Measurements from ENCODE around the gene TPH1. TPM values are rescaled to one million over a fixed set of nuclear protein-coding genes. Genes with fewer than 3 reads are reported as not detected.

The TPH1 gene
- total RNA-seq, 1 donor from 2014 or later: 20.5 TPM

GRCh38 chr11:18066626-18067025 is 20.6 kb upstream of the TPH1 start:
- no peaks in the 10 kb centered on the region for H3K36me3 Mint-ChIP-seq
- H3K9me3 Mint-ChIP-seq: no peaks in the 10 kb centered on the region
- peaks cover 18% of the 10 kb centered on the region for H3K4me1 Mint-ChIP-seq (ENCODE audit: unreplicated experiment)
- DNase-seq (ENCODE audit: extremely low spot score, unreplicated experiment): no peak
- no peak overlapping the region for H3K27ac Mint-ChIP-seq
- TF ChIP-seq, protein P1, sequence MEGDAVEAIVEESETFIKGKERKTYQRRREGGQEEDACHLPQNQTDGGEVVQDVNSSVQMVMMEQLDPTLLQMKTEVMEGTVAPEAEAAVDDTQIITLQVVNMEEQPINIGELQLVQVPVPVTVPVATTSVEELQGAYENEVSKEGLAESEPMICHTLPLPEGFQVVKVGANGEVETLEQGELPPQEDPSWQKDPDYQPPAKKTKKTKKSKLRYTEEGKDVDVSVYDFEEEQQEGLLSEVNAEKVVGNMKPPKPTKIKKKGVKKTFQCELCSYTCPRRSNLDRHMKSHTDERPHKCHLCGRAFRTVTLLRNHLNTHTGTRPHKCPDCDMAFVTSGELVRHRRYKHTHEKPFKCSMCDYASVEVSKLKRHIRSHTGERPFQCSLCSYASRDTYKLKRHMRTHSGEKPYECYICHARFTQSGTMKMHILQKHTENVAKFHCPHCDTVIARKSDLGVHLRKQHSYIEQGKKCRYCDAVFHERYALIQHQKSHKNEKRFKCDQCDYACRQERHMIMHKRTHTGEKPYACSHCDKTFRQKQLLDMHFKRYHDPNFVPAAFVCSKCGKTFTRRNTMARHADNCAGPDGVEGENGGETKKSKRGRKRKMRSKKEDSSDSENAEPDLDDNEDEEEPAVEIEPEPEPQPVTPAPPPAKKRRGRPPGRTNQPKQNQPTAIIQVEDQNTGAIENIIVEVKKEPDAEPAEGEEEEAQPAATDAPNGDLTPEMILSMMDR (conservative IDR thresholded peaks at IDR 0.05): no peak
- H3K27me3 Mint-ChIP-seq: no peaks in the 10 kb centered on the region
- H3K4me3 Mint-ChIP-seq: no peak overlapping the region

- Mint-ChIP-seq H3K4me3 (no peak overlapping the region), H3K27ac (no peak overlapping the region), H3K27me3 (no peaks in the 10 kb centered on the region), H3K36me3 (no peaks in the 10 kb centered on the region), H3K4me1 (ENCODE audit: unreplicated experiment) (peaks cover 11% of the 10 kb centered on the region), H3K9me3 (no peaks in the 10 kb centered on the region)
- no peak for DNase-seq (ENCODE audit: extremely low spot score, unreplicated experiment)
- TF ChIP-seq, protein P1 (conservative IDR thresholded peaks at IDR 0.05): no peak
Observed at GRCh38 chr11:18065572-18065971, 19.5 kb upstream of the TPH1 start.

DNA sequence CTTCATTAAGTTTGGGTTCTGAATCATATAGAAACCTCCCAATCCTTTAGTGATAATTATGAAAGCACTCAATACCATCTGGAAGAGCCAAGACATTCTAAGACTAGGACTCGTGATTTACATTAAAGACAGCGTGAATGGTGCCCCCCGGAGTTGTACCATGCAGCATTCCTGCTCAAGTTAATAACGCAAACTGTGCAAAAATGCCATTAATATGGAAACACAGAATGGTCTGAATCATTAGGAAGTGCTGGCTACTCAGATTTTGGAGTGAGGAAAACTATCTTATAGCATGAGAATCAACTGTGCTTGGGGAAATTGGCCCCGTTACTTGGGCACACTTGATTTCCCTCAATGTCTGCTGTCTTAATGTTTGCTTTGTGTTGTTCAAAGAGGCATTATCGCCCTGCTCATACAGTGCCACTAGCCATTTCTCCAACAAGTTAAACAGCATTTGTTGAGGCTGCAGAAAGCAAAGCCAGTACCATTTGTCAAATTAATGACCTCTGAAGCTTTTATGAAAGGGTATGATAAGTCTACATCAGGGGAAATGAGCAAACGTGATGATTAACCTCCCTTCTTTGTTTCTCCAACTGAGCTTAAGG is 18.5 kb upstream of the TPH1 start:
- Mint-ChIP-seq H3K36me3 (no peaks in the 10 kb centered on the region), H3K27me3 (no peaks in the 10 kb centered on the region), H3K4me3 (no peak overlapping the region), H3K27ac (no peak overlapping the region), H3K9me3 (no peaks in the 10 kb centered on the region), H3K4me1 (ENCODE audit: unreplicated experiment) (peaks cover 11% of the 10 kb centered on the region)
- TF ChIP-seq, protein P1 (conservative IDR thresholded peaks at IDR 0.05): no peak
- no peak for DNase-seq (ENCODE audit: extremely low spot score, unreplicated experiment)

GRCh38 chr11:18063862-18064434 is 17.9 kb upstream of the TPH1 start:
- DNase-seq (ENCODE audit: extremely low spot score, unreplicated experiment): no peak
- H3K27ac Mint-ChIP-seq: no peak overlapping the region
- TF ChIP-seq, protein P1 (conservative IDR thresholded peaks at IDR 0.05): no peak
- H3K4me3 Mint-ChIP-seq: no peak overlapping the region
- peaks cover 11% of the 10 kb centered on the region for H3K4me1 Mint-ChIP-seq (ENCODE audit: unreplicated experiment)
- no peaks in the 10 kb centered on the region for H3K27me3 Mint-ChIP-seq
- no peaks in the 10 kb centered on the region for H3K9me3 Mint-ChIP-seq
- no peaks in the 10 kb centered on the region for H3K36me3 Mint-ChIP-seq

DNA sequence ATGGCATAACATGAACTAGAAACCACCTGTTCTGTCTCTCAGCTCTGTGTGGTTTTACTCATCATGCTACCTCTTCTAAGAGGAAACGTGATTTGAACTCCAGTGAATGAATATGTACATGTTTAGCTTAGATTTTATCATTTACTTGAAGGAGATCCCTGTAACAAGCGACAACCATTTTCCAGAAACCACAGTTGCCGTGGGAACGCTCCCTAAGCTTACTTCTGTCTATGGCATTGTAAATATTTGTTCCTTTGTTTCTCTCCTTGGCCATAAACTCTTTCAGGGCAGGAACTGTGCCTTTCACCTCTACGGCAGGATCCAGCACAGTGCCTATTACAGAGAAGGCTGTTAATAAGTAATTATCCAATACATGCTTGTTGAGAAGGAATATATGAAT is 17.1 kb upstream of the TPH1 start:
- H3K4me1 Mint-ChIP-seq (ENCODE audit: unreplicated experiment): peaks cover 11% of the 10 kb centered on the region
- no peaks in the 10 kb centered on the region for H3K36me3 Mint-ChIP-seq
- no peak for DNase-seq (ENCODE audit: extremely low spot score, unreplicated experiment)
- no peaks in the 10 kb centered on the region for H3K27me3 Mint-ChIP-seq
- H3K4me3 Mint-ChIP-seq: no peak overlapping the region
- TF ChIP-seq, protein P1 (conservative IDR thresholded peaks at IDR 0.05): no peak
- H3K9me3 Mint-ChIP-seq: no peaks in the 10 kb centered on the region
- H3K27ac Mint-ChIP-seq: no peak overlapping the region

All from type B pancreatic cell (in vitro differentiated cells).